Measurements from ENCODE around the gene FUT8. TPM values are rescaled to one million over a fixed set of nuclear protein-coding genes. Genes with fewer than 3 reads are reported as not detected.

FUT8 gene
- total RNA-seq, 6 experiments from 2014 or later = 59.5 to 70.4 (median 63.8) TPM

DNA sequence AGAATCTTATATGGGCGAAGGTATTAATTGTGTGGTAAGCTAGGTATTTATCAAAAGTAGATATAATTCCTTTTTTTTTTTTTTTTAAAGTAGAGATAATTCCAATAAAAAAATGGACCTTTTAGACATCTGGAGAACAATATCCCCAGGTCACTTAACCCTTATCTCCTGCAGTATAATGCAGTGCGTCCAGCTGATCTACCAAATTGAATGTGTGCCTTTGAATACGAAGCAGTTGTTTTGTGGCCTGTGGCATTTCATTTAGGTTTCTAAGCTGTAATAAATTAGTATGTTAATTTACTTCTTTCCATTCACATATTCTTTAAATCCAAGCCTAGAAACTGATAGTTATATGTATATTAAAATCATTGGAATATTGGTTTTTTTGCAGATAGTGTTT, 3.1 kb downstream of the FUT8 start:
- TF ChIP-seq, protein P1, sequence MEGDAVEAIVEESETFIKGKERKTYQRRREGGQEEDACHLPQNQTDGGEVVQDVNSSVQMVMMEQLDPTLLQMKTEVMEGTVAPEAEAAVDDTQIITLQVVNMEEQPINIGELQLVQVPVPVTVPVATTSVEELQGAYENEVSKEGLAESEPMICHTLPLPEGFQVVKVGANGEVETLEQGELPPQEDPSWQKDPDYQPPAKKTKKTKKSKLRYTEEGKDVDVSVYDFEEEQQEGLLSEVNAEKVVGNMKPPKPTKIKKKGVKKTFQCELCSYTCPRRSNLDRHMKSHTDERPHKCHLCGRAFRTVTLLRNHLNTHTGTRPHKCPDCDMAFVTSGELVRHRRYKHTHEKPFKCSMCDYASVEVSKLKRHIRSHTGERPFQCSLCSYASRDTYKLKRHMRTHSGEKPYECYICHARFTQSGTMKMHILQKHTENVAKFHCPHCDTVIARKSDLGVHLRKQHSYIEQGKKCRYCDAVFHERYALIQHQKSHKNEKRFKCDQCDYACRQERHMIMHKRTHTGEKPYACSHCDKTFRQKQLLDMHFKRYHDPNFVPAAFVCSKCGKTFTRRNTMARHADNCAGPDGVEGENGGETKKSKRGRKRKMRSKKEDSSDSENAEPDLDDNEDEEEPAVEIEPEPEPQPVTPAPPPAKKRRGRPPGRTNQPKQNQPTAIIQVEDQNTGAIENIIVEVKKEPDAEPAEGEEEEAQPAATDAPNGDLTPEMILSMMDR (IDR thresholded peaks at IDR 0.05) = no peak
- Mint-ChIP-seq H3K4me1 (ENCODE audit: low read depth) (peaks cover 45% of the 10 kb centered on the region), H3K36me3 (ENCODE audit: low read depth) (no peaks in the 10 kb centered on the region), H3K9me3 (no peaks in the 10 kb centered on the region), H3K27ac (no peak overlapping the region), H3K27me3 (ENCODE audit: insufficient read depth) (peaks cover 5% of the 10 kb centered on the region; the same call in 1 of the 2 replicates), H3K4me3 (no peak overlapping the region)
- DNase-seq = no peak

DNA sequence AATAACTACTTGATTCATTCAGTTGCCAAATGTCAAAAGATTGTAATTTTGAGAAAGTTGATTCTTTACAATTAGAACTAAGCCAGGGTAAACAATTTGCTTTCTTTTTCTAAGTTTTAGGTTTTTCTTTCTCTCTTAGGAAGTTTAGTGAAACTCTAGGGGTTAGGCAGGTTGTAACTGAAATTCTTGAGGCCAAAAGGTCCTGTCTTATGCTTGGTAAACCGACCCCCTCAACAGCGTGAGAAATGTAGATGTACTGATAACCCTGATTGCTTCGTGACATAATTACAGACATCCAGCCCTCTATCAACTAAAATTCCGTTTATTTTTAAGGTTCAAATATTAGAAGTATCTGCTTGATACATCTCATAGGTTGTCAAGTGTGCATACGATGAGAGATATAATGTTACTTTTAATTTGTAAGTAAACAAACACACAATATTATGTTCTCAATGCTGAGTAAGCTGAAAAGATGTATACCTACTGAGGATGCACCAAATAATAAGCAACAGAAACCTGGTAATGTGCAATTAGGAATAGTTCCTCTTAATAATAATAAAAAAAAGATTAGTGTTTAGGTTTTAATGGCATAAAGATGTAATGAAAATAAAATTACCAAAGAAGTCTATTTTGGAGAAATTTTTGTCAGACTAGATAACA, 7.2 kb downstream of the FUT8 start:
- Mint-ChIP-seq H3K27ac (peak overlapping the region; percentile 43; the same call in 1 of the 2 replicates), H3K9me3 (no peaks in the 10 kb centered on the region), H3K4me3 (no peak overlapping the region), H3K27me3 (ENCODE audit: insufficient read depth) (no peaks in the 10 kb centered on the region), H3K36me3 (ENCODE audit: low read depth) (no peaks in the 10 kb centered on the region), H3K4me1 (ENCODE audit: low read depth) (peaks cover 49% of the 10 kb centered on the region)
- DNase-seq = no peak
- TF ChIP-seq, protein P1 (IDR thresholded peaks at IDR 0.05) = no peak

DNA sequence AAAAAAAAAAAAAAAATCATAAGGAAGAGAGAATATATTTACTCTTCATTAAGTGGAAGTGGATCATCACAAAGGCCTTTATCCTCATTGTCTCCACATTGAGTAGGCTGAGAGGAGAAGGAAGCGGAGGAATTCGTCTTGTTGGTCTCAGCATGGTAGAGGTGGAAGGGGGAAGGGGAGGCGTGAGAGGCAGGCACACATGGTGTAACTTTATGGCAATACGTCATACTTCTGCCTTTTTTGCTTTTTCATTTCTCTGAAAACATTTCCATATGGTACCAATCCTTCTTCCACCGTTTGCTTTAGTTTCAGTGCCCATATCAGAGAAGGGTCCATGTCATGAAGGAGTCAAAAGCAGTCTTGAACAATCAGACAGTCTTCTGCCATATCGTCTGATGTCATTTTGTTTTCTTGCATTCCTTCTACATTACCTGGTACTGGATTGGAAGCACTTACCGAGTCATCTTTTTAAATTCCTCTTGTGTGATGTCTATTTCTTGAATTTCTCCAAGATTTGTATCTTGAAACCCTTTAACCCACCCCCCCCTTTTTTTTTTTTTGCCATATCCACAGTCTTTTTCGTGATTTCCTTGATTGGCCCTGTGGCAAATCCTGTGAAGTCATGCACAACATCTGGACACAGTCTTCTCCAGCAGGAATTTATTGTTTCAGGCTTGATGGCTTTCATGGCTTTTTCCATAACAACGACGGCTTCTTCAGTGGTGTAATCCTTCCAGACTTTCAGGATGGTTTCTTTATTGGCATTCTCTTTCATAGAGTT, 8.9 kb downstream of the FUT8 start:
- TF ChIP-seq, protein P1 (IDR thresholded peaks at IDR 0.05) = no peak
- Mint-ChIP-seq H3K4me3 (peak overlapping the region; percentile 80), H3K27me3 (ENCODE audit: insufficient read depth) (no peaks in the 10 kb centered on the region), H3K27ac (peak overlapping the region; percentile 93), H3K36me3 (ENCODE audit: low read depth) (no peaks in the 10 kb centered on the region), H3K9me3 (no peaks in the 10 kb centered on the region), H3K4me1 (ENCODE audit: low read depth) (peaks cover 49% of the 10 kb centered on the region)
- DNase-seq = peak; percentile 84

DNA sequence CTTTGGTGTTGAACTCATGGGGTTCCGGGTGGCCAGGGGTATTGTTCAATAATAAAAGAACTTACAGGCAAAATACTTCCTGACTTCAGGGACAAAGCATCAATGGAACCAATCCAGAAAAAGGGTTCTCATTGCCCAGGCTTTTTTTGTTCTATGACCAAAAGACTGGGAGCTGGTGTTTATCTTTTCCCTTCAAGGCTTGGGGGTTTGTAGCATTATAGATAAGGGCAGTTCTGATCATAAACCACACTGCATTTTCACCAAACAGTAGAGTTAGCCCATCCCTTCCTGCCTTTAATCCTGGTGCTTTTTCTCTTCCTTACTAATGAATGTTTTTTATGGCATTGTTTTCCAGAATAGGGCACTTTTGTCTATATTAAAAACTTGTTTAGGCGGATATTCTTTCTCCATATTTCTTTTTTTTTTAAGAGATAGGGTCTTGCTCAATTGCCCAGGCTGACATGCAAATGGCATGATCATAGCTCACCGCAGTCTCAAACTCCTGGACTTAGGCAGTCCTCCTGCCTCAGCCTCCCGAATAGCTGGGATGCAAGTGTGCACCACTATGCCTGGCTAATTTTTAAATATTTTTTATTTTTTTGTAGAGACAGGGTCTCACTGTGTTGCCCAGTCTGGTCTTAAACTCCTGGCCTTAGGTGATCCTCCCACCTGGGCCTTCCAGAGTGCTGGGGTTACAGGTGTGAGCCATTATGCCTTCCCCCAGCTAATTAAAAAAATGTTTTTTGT, 9.7 kb downstream of the FUT8 start:
- H3K4me1 Mint-ChIP-seq (ENCODE audit: low read depth) = peaks cover 48% of the 10 kb centered on the region
- H3K27me3 Mint-ChIP-seq (ENCODE audit: insufficient read depth) = no peaks in the 10 kb centered on the region
- TF ChIP-seq, protein P1 (IDR thresholded peaks at IDR 0.05) = no peak
- H3K9me3 Mint-ChIP-seq = no peaks in the 10 kb centered on the region
- peak overlapping the region; percentile 80 for H3K4me3 Mint-ChIP-seq
- H3K36me3 Mint-ChIP-seq (ENCODE audit: low read depth) = peaks cover 4% of the 10 kb centered on the region; the same call in 1 of the 2 replicates
- H3K27ac Mint-ChIP-seq = peak overlapping the region; percentile 93
- no peak for DNase-seq

DNA sequence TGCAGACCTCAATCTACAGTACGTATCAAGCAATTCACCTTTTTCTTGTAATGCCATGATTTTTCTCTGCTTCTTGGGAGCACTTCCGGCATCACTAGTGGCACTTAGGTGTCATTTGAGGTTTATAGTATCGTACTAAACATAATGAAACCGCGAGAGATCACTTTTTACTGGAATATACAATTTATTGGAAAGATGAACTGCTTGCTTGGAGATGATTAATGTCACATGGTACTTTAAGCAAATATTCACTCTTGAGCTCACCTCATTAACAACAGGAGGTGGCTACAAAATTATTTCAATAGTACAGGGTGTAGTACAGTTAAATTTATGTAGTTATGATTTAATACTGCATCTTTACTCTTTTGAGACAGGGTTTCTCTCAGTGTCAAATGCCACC, 11.5 kb downstream of the FUT8 start:
- Mint-ChIP-seq H3K4me1 (ENCODE audit: low read depth) (peaks cover 50% of the 10 kb centered on the region), H3K27me3 (ENCODE audit: insufficient read depth) (no peaks in the 10 kb centered on the region), H3K4me3 (no peak overlapping the region), H3K36me3 (ENCODE audit: low read depth) (peaks cover 5% of the 10 kb centered on the region; the same call in 1 of the 2 replicates), H3K27ac (no peak overlapping the region), H3K9me3 (no peaks in the 10 kb centered on the region)
- no peak for DNase-seq
- TF ChIP-seq, protein P1 (IDR thresholded peaks at IDR 0.05) = no peak

All from HFFc6 (cell line).